ENCODE results near the gene SLC35E2B.
"Not testable (repeated sequence)": the region's sequence is repeated elsewhere in the genome, so short reads cannot be mapped to it uniquely, and the experiment has no call there.

The SLC35E2B gene

GRCh38 chr1:1674806-1675205, 17.8 kb downstream of the SLC35E2B start:
- DNase-seq (ENCODE audit: low read depth) = not testable (repeated sequence)

- DNase-seq (ENCODE audit: low read depth) = no peak
Observed at GRCh38 chr1:1672181-1672965, 20.2 kb downstream of the SLC35E2B start.

DNA sequence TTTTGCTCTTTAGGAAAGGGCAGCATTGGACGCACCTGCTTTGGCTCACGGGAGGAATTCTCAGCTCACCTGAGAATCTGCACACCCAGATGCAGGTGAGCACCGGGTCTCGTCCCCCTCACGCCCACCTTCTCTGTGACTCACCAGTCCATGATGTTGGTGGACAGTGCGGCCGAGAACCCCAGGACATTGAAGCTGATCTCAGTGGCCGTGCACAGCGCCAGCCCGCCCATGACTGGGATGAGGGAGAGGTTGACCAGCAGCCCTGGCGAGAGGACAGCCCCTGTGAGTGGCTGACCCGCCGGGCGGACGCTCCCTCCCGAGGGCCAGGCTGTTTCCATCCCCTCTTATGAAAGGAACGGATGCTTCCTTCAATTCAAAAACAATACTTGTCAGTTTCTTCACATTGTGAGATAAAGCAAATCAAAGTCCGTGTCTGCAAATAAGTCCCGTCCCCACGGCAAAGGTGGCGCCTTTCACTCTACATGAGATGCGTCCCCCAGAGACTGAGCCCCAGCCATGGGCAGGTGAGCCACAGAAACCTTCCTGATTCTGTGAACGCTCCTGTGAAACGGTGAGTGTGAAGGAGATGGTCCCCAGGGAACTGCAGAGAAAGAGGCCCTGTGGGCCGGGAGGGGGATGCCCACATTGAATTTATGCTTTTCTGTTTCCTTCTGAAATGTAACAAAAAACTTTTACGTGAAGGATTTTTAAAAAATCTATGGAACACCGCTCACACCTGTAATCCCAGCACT, 21.1 kb downstream of the SLC35E2B start:
- no peak for DNase-seq (ENCODE audit: low read depth)

- no peak for DNase-seq (ENCODE audit: low read depth)
Observed at GRCh38 chr1:1670866-1671265, 21.7 kb downstream of the SLC35E2B start.

GRCh38 chr1:1669468-1670440, 22.8 kb downstream of the SLC35E2B start:
- no peak for DNase-seq (ENCODE audit: low read depth)

GRCh38 chr1:1666526-1666925, 26.1 kb downstream of the SLC35E2B start:
- no peak for DNase-seq (ENCODE audit: low read depth)

DNA sequence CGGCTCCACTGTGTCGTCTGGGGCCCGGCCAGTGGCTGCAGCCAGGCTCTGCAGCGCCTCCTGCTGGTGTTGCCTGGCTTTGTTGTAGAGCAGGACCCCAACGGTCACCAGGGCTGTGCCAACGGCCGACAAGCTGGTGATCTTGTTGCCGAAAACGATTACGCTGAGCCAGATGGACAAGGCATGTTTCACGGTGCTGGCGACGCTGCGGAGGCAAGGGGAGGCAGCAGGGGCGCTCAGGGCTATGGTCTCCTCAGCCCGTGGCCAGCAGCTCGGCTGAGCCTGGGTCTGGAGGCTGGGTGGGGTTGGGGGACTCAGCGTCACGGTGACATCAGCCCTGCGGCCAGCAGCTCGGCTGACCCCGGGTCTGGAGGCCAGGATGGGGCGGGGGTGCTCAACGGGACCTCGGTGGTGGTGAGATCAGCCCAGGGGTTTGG, 26.8 kb downstream of the SLC35E2B start:
- DNase-seq (ENCODE audit: low read depth) = no peak

DNA sequence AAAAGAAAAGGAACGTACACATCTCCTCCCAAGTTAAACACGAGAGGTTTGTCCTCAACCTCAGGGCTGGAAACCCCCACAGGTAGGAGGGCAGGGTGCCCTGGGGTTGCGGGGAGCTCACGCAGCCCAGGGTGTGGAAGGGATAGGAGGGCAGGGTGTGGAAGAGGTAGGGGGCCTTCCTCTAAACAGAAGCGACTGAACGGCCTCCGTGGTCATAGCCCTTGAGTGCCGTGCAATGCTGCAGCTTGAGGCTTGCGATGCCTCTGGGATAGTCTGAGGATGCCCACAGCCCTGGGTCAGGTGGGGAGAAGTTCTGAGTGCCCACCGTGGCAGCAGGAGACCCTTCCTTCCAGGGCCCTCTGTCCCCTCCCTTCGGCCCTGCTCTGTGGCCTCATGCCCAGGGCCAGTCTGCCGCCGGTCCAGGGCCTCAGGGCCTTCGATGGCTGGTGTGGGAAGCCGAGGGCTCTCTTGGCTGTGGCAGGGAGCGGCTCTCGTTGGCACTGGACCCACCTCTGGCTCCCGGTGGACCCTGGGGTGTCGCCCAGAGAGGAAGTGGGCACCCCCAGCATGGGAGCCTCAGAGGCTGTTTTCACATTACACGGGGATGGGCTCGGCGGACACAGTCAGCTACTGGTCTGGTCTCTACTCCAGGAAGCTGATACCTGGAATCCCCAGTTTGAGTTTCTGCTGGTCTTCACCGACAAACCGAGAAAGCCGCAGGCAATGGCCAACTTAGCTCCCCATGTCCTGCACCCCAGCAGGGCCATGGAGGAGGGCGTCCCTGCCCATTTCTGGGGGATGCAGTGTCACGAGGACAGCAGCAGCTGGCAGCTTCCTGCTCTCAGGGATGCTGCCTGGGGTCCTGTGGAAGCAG, 27.4 kb downstream of the SLC35E2B start:
- no peak for DNase-seq (ENCODE audit: low read depth)

DNA sequence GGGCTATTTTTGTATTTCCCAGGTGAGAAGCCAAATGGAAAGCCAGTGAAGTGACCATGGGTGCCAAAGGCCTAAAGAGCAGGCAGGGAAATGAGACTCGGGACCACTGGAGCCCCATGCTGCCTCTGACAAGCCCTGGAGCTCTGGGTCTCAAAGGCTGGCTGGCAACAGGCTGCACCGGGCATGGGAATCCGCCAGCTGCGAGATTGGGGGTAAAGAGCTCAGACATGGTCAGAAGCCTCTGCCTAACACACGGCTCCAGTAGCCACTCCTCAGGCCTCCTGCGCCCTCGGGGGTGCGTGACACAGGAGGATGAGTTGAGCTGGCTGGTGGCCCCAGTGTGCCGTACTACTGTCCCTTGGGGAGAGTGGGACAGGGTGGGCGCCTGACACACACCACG, 28.3 kb downstream of the SLC35E2B start:
- DNase-seq (ENCODE audit: low read depth) = not testable (repeated sequence)

- DNase-seq (ENCODE audit: low read depth) = not testable (repeated sequence)
Observed at GRCh38 chr1:1662830-1663560, 29.6 kb downstream of the SLC35E2B start.

DNA sequence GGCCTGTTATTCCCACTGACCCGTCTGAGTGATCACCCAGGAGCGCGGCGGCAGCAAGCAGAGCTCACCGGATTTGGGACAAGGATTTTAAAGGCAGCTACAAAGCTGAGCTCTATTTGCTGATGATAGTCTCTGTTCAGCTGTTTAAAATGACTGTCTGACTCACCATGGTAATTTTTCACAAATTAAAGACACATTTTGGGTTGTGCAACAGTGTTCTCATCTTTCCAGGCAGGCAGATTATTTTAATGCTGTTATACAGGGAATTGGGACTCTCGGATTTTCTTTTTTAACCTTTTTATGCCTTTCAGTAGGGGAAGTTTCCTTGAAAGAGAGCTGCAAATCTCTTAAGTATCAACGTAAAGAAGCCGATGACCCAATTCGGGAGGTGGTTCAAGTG, 30.2 kb downstream of the SLC35E2B start:
- not testable (repeated sequence) for DNase-seq (ENCODE audit: low read depth)

- peak; percentile 98 for DNase-seq (ENCODE audit: low read depth)
Observed at GRCh38 chr1:1658583-1659549, 33.7 kb downstream of the SLC35E2B start, which contains the start of gene CDK11B. Gene CDK11B, minus strand, starts transcription at chr1:1659004. Its CDS starts 1,519 bp downstream, at chr1:1657485.

GRCh38 chr1:1648265-1648664, 44.3 kb downstream of the SLC35E2B start:
- not testable (repeated sequence) for DNase-seq (ENCODE audit: low read depth)

- DNase-seq (ENCODE audit: low read depth) = not testable (repeated sequence)
Observed at GRCh38 chr1:1647567-1648241, 44.9 kb downstream of the SLC35E2B start.

- not testable (repeated sequence) for DNase-seq (ENCODE audit: low read depth)
Observed at GRCh38 chr1:1646326-1646725, 46.3 kb downstream of the SLC35E2B start.

- DNase-seq (ENCODE audit: low read depth) = not testable (repeated sequence)
Observed at GRCh38 chr1:1640711-1641461, 51.7 kb downstream of the SLC35E2B start.

DNA sequence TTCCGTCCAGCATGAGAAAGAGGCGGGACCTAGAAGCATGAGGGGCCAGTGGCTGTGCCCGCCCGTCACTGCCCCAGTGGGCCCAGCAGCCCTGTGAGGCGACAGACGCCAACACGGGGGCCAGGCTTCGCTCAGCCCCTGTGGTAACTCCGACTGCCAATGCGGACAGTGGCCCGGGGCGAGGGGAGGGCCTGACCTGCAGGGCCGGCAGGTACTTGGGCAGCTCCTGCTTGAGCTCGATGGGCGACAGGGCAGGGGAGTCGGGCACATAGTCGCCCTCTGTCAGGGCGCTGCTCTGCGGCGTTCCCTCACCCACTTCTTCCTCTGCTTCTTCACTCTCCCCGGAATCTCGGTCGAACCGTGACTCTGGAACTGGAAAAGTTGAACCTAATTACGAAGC, 52.5 kb downstream of the SLC35E2B start:
- DNase-seq (ENCODE audit: low read depth) = not testable (repeated sequence)

DNA sequence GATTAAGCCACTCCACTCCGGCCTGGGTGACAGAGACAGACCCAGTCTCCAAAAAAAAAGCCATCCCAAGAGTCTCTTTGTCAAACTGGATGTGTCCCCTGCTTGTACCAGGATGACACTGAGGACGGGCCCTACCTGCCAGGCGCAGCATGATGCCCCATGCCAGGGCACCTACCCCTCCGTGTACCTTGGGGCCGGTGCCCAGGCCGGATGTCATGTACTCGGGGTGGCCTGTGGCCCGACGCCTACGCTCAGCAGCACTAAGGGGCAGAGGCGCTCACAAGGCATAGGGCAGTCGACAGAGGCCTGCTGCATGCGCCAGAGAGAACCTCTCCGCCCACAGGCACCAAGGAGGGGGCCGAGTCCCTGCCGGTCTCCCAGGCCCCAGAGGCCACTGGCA, 53.2 kb downstream of the SLC35E2B start:
- not testable (repeated sequence) for DNase-seq (ENCODE audit: low read depth)

All from stimulated activated CD8-positive, alpha-beta memory T cell treated with anti-CD3 and anti-CD28 coated beads, Interleukin-12 subunit alpha, Interleukin-12 subunit beta, amount 100 ng/mL, for 1 hour (primary cell).